GM12872 (cell line): ENCODE results near the gene ATP13A5.

Source experiments
- TF ChIP-seq, protein P1 (sequence below): IDR thresholded peaks from 3 replicates; pipeline ENCODE4 v1.5.1; 2011; ENCODE audit warnings: low read depth, mild to moderate bottlenecking, low read length, moderate library complexity; ENCODE audit not compliant: insufficient read depth

ATP13A5 gene

DNA sequence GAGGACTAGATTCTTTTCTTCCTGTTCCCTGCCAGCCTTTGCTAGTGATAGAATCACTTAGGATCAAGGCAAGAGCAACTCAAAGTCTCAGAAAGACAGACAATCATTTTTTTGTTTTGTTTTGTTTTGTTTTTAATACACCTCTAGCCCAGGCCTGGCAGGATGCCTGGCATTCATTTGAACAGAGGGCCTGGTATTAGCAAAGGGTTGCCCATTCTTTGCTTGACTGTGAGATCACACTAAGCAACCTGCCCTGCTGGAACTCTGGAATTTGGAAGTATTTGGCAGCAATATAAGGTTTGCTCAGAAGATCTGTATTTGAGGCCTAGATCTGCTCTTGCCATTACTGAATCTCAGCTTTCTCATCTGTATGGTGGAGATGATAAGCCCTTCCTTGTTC, 21.8 kb upstream of the ATP13A5 start:
- TF ChIP-seq, protein P1, sequence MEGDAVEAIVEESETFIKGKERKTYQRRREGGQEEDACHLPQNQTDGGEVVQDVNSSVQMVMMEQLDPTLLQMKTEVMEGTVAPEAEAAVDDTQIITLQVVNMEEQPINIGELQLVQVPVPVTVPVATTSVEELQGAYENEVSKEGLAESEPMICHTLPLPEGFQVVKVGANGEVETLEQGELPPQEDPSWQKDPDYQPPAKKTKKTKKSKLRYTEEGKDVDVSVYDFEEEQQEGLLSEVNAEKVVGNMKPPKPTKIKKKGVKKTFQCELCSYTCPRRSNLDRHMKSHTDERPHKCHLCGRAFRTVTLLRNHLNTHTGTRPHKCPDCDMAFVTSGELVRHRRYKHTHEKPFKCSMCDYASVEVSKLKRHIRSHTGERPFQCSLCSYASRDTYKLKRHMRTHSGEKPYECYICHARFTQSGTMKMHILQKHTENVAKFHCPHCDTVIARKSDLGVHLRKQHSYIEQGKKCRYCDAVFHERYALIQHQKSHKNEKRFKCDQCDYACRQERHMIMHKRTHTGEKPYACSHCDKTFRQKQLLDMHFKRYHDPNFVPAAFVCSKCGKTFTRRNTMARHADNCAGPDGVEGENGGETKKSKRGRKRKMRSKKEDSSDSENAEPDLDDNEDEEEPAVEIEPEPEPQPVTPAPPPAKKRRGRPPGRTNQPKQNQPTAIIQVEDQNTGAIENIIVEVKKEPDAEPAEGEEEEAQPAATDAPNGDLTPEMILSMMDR: no peak

DNA sequence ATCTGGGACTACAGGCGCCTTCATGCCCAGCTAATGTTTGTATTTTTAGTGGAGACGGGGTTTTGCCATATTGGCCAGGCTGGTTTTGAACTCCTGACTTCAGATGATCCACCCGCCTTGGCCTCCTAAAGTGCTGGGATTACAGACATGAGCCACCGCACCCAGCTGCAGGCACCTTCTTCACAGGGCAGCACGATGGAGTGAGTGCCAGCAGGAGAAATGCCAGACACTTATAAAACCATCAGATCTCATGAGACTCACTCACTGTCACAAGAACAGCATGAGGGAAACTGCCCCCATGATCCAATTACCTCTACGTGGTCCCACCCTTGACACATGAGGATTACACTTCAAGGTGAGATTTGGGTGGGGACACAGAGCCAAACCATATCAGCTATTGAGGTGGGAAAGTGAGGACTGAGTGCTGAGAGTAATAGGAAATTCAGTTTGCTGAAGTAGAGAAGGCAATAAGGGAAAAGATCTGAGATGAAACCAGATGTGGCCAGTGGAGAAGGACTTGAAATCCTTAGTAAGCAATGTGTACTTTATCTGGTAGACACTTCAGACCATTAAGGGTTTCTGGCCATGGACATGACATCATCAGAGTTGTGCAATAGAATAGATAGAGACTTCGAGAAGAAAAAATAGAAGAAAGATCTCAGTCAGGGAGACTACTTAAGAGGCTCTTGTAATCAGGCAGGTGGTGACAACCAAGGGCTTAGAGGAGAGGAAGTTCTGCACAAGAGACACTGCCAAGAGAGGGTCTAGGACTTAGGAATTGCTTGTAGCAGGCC, 18.1 kb upstream of the ATP13A5 start:
- TF ChIP-seq, protein P1: no peak

DNA sequence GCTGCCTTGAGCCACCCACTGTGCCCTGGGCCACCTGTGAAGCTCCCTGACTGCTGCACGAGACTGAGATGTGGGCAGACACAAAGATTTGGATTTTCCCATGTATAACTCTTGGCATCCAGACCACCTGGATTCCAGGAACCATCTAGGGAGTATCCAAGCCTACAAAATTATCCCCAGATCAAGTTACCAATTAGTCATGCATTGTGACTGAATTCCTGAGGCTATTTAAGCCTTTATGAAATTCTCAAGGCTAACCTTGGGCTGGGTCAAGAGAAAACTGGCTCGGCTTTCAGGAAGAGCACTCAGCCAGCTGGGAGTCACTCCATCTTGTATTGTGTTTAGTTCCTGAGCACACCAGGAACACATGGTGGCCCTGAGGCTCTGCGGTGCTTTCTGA, 13.3 kb upstream of the ATP13A5 start:
- TF ChIP-seq, protein P1: no peak

DNA sequence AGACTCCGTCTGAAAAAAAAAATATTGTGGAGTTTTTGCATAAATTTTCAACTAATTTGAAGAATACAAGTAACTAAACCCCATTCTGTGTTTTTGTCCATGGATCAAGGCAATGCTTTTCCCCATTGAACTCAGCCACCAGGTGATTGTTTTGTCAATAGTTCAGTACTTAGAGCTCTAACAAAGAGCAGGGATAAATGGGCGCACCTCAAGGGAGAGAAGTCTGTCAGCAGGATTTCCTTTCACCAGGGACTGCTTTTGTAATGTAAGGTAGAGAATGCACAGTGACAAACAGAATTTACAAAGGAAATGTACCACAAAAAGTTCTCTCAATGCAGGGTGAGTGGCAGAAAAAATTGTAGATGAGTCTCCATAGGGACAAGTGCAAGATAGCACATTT, 10.8 kb upstream of the ATP13A5 start:
- TF ChIP-seq, protein P1: no peak

DNA sequence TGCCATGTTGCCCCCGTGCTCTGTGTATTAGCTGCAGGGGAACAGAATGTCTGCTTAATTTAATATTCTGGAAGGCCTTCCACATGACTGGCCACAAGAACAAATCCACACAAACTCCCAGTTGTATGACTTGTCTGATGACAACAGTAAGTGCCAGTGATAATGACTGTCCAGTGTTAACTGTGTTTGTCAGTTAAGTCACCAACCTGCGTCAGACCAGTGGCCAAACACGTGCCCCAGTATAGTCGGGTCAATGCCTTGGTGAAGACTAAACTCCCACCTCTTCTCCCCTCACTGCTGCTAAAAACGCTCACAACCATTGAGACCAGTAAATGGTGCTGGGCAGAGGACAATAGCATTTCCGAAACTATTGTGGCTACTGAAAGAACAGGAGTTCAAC, 9.8 kb upstream of the ATP13A5 start:
- TF ChIP-seq, protein P1: no peak

DNA sequence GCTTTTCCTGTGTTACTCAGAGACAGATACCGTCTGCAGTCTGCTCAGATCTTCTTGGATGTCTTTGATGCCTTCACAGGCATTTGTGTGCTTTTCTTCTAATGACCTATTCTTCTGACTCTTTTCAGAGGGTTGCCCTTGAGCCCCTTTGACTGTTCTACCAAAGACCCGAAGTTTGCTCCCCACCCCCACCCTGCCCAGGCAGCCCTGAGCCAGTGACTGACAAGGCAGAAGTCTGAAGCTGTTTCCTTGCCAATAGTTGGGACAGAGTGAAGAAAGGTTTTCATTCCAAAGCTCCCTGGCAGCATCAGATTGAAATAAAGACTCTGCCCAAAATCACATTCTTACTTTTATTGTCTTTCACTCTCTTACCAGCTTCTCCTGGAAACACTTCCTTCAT, 9.0 kb upstream of the ATP13A5 start:
- TF ChIP-seq, protein P1: no peak

DNA sequence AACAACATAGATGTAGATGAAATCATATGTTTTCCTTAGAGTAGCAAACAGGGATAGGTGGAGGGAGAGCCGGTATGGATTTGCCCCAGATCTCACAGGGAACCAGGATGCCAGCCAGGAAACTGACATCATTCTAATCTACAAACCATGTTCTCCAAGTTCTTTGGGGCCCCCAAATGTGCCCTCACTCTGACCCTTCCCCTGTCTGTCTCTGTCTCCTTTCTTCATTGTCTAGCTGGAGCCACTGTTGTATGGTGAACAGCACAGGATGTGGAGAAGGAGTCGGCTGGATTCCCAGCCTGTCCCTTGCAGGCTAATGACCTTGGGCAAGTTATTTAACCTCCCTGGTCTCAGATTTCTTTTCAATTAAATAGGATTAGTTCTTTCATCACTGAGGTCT, 962 bp downstream of the ATP13A5 start:
- TF ChIP-seq, protein P1: no peak
